CD4-positive, alpha-beta T cell treated with Interleukin-17A for 1 hour (primary cell): ENCODE data around the gene CPXM2.

ENCODE experiments used
- DNase-seq: peaks from one replicate; pipeline ENCODE4 v3.0.0-alpha.2; 2020

CPXM2 gene

GRCh38 chr10:123891144-123892071 is at the start of gene CPXM2:
CPXM2 (minus strand) TSS chr10:123891807; CDS start chr10:123891659, 148 bp downstream.
- no peak for DNase-seq

GRCh38 chr10:123939591-123939990 is 48.0 kb upstream of the CPXM2 start:
- DNase-seq, result no peak

GRCh38 chr10:123938890-123939289 is 47.3 kb upstream of the CPXM2 start:
- no peak for DNase-seq

GRCh38 chr10:123936426-123936825 is 44.8 kb upstream of the CPXM2 start:
- no peak for DNase-seq

- no peak for DNase-seq
These were observed 44.1 kb upstream of the CPXM2 start for GRCh38 chr10:123935680-123936079.

- no peak for DNase-seq
These were observed 43.2 kb upstream of the CPXM2 start for GRCh38 chr10:123934846-123935245.

- DNase-seq, result no peak
These were observed 38.9 kb upstream of the CPXM2 start for GRCh38 chr10:123930340-123931001.

GRCh38 chr10:123929791-123930190 is 38.2 kb upstream of the CPXM2 start:
- DNase-seq, result no peak

GRCh38 chr10:123928427-123928826 is 36.8 kb upstream of the CPXM2 start:
- DNase-seq, result no peak

- no peak for DNase-seq
These were observed 35.0 kb upstream of the CPXM2 start for GRCh38 chr10:123926401-123927264.

GRCh38 chr10:123922126-123922525 is 30.5 kb upstream of the CPXM2 start:
- no peak for DNase-seq

- no peak for DNase-seq
These were observed 25.2 kb upstream of the CPXM2 start for GRCh38 chr10:123916775-123917174.

- no peak for DNase-seq
These were observed 22.2 kb upstream of the CPXM2 start for GRCh38 chr10:123913688-123914268.

- DNase-seq, result no peak
These were observed 21.3 kb upstream of the CPXM2 start for GRCh38 chr10:123912871-123913270.

GRCh38 chr10:123912466-123912865 is 20.9 kb upstream of the CPXM2 start:
- no peak for DNase-seq

- DNase-seq, result no peak
These were observed 20.3 kb upstream of the CPXM2 start for GRCh38 chr10:123911866-123912265.

GRCh38 chr10:123909866-123910265 is 18.3 kb upstream of the CPXM2 start:
- no peak for DNase-seq

- no peak for DNase-seq
These were observed 17.8 kb upstream of the CPXM2 start for GRCh38 chr10:123909426-123909825.

GRCh38 chr10:123908379-123908778 is 16.8 kb upstream of the CPXM2 start:
- no peak for DNase-seq

- no peak for DNase-seq
These were observed 15.5 kb upstream of the CPXM2 start for GRCh38 chr10:123906884-123907652.

GRCh38 chr10:123906296-123906695 is 14.7 kb upstream of the CPXM2 start:
- DNase-seq, result no peak

- DNase-seq, result no peak
These were observed 13.3 kb upstream of the CPXM2 start for GRCh38 chr10:123904834-123905409.
